GM21786 (cell line): Measurements from ENCODE around the gene KDM3B.
"Not testable (repeated sequence)": the region's sequence is repeated elsewhere in the genome, so short reads cannot be mapped to it uniquely, and the experiment has no call there.

Experiments used
- ATAC-seq: cut with Tn5 transposase; IDR thresholded peaks from one replicate; pipeline ENCODE4 v1.9.1; 2021; ENCODE audit not compliant: unreplicated experiment

KDM3B gene

DNA sequence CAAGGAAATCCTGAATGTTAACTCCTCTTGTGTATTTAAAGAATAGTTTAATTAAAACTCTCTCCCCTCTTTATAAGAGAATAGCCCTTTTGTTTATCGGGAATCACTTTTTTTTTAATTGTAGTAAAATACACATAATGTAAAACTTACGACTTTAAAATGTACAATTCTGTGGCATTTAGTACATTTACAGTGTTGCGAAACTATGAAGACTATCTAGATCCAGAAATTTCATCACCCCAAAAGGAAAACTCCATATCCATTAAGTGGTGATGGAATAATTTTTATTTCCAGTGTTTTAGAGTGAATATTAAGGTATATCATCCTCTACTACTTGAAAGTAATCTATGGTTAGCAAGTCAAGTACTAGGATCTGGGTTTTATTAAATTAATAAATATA lies 36.8 kb downstream of the KDM3B start:
- no peak for ATAC-seq

DNA sequence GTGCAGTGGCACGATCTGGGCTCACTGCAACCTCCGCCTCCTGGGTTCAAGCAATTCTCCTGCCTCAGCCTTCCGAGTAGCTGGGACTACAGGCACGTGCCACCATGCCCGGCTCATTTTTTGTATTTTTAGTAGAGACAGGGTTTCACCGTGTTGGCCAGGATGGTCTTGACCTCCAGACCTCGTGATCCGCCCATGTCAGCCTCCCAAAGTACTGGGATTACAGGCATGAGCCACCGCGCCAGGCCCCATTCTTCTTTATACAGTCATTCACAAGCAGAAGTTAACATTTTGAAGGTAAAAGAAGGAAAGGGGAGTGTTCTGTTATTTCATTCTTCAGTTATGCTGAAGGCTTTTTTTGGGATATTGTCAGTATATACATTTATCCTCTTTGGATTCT lies 37.4 kb downstream of the KDM3B start:
- not testable (repeated sequence) for ATAC-seq

DNA sequence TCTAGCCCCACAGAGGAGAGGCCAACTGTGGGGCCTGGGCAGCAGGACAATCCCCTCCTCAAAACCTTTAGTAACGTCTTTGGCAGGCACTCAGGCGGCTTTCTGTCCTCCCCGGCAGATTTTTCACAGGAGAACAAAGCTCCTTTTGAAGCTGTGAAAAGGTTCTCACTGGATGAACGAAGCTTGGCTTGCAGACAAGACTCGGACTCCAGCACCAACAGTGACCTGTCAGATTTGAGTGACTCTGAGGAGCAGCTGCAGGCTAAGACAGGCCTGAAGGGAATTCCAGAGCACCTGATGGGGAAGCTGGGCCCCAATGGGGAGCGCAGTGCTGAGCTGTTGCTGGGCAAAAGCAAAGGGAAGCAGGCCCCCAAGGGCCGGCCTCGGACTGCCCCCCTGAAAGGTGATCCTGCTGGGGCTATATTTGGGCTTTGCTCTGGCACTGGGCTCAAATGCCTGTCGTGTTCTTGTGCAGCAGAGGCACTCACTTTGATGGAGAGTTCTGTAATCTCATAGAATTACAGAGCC lies 39.4 kb downstream of the KDM3B start:
- no peak for ATAC-seq

DNA sequence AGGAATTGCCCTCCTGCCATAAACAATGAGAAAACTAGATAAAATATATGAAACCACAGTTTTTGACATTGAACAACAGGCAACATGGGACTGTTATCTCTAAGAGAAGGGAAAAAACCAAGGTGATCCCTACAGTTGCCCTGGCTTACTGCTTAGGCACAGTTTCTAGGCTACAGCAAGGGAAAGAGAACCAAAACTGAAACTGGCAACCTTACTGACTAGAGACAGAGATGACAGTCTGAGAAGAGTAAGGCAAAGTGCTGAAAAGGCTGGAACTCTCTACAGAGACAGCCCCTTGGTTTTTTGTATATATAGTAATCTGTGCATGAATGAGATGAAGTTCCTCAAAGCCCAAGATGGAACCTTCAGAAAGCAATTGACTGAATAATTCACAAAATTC lies 50.2 kb downstream of the KDM3B start:
- peak; percentile 71 for ATAC-seq

DNA sequence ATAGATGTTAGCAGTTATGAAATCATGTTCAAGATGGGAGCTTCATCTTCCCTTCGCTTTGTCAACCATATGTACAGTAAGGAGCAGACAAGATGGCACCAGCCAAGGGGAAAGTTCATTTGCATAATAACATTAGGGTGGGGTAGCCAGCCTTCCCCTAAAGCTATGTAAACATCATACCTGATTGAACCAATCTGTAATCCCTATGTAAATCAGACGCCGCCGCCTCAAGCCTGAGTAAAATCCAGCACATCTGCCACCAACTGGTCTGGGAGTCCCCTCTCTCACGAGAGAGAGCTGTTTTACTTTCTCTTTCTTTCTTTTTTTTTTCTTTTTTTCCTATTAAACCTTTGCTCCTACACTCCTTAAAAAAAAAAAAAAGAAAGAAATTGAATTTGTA lies 55.5 kb downstream of the KDM3B start:
- peak; percentile 94 for ATAC-seq

DNA sequence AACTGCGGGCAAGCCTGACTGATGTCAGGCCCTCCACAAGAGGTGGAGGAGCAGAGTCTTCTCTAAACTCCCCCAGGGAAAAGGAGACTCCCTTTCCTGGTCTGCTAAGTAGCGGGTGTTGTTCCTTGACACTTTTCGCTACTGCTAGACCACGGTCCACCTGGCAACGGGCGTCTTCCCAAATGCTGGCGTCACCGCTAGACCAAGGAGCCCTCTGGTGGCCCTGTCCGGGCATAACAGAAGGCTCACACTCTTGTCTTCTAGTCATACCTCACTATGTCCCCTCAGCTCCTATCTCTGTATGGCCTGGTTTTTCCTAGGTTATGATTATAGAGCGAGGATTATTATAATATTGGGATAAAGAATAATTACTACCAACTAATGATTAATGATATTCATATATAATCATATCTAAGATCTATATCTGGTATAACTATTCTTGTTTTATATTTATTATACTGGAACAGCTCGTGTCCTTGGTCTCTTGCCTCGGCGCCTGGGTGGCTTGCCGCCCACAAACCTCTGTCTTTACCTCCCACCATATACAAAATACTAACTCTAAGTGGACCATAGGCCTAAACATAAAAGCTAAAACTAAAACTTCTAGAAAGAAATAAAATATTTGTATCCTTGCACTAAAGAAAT lies 58.6 kb downstream of the KDM3B start:
- not testable (repeated sequence) for ATAC-seq

DNA sequence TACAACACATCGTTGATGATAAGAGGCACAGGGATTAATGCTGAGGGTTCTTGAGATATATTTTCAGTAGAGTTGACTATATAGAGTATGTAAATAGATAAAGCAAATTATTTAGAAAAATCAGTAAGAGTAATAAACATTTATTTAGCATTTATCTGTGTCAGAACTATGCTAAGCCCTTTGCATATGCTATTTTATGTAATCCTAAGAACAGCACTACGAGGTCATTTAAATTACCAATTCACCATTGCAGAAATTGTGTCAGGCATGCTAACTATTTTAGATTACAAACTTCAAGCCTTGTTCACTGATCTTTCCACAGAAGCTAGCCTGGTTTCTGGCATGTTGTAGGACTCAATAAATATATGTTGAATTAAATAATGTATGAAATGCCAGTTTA lies 66.0 kb downstream of the KDM3B start:
- no peak for ATAC-seq

DNA sequence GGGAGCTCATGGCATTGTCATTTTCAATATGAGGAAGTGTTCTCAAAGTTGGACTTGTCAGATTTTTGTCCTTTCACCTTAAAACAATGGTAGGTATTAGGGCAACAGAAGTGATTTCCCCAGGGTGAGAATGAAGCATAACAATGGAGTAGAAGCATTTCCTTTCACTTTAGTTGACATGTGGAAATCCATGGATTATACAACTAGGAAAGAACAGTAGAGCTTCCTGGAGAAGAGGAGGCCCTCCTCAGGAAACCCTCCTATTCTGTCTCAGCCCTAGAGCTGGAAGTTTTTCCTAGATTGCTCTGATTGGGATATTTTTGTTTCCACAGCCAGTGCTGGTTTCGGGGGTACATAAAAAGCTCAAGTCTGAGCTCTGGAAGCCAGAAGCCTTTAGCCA lies 72.6 kb downstream of the KDM3B start:
- no peak for ATAC-seq

DNA sequence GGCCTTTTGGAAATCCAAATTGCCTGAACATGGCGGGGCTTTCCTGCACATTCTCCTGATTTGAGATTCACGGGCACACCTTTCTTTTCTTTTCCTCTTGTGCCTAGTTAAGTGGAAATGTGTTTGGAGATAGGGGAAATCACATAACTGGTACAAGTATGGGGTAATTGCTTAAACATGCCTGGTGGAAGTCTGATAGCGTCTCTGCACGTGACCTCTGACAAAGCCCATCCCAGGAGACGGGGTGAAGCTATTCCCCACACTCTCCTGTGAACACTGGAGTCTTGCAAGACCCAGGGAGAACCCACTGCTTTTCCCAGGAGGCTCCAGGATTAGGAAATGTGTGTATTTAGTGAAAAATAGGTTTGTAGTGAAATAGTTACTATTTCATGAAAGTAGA lies 83.5 kb downstream of the KDM3B start:
- ATAC-seq = no peak

DNA sequence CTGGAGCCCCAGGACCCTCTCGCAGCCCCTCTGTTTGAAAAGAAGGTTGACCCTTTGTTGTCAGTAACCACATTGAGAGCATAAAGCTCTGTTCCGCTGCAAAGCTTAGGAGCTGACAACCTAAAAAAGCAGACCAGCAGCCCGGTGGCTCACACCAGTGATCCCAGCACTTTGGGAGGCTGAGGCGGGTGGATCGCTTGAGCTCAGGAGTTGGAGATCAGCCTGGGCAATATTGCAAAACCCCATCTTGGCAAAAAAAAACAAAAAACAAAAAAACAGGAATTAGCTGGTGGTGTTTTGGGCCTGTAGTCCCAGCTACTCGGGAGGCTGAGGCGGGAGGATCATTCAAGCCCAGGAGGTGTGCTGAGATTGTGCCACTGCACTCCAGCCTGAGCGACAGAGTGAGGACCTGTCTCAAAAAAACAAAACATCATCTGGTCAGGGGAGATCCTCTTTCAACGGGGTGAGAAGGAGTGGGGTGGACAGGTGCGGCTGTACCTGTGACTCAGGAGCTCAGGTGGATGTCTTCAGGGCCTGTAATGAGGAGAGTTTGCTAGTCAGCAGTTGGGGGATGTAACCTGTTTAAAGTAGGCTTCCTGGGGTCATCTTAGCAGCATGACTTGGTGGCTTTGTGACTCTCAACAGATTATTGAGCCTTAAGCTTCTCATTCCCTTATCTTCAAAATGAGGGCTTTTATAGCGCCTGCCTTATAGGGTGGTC lies 85.7 kb downstream of the KDM3B start:
- no peak for ATAC-seq

DNA sequence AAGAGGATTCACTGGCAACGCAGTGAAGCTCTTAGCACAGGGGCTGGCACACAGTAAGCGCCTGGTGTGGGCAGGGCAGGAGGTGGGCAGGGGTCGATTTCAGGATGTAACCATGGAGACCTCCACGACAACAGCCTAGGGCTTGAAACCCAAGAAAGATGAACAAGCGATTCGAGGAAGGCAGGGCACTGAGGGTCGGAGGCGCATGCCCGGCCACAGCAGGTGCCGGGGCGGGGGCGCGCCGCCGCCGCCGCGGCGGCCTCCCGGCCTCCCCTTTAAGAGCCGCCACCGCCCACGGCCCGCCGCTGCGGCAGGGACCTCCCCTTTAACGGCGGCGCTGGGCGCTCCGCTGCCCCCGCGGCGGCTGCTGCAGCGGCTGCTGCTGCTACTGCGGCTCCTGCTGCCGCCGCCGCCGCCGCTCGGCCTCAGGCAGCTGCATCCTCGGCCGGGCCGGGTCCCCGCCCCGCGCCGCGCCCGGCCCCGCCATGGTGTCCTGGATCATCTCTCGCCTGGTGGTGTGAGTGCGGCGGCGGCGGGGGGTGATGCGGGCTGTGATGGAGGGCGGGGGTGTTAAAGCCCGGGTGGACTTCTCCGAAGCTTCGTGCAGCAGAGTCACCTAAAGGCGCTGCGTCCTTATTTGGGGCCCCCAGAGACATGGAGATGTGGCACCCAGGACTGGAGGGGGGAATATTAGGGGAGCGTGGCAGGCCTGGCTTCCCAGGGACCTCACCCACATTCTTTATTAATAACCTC lies 86.4 kb downstream of the KDM3B start, which contains the start of gene REEP2:
Gene REEP2 (plus strand): TSS at position 334 of the 753 bp plus-strand sequence. CDS start 152 bp downstream, at position 486.
- ATAC-seq = no peak

DNA sequence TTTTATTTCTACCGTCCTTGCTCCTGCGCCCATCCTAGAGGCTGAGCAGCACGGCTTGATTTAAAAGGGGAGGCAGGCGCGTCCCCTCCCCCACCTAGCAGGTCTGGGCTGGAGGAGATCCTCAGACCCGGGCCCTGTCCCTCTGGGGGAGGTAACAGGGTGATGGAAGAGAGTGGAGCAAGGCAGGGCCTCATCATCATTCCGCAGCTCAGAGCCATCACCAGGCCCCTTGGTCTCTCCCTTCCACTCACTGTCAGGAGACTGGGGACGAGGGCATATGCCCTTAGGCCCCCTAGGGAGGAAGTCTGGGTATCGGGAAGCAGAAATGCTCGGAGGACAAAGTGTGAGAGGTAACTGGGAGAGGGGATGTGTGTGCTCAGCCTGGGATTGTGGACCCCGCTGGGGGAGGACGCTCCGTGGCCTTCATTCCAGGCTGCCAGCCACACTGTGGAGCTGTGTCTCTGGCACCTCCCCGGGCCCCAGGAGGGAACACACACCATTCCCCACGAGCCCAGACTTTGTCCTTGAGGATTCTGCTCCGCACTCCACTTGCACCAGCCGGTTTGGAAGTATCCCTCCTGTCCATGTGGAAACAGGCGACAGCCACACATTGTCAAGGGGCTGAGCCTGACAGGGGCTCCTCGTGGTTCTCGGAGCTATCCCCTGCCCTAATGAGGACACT lies 87.1 kb downstream of the KDM3B start:
- no peak for ATAC-seq

DNA sequence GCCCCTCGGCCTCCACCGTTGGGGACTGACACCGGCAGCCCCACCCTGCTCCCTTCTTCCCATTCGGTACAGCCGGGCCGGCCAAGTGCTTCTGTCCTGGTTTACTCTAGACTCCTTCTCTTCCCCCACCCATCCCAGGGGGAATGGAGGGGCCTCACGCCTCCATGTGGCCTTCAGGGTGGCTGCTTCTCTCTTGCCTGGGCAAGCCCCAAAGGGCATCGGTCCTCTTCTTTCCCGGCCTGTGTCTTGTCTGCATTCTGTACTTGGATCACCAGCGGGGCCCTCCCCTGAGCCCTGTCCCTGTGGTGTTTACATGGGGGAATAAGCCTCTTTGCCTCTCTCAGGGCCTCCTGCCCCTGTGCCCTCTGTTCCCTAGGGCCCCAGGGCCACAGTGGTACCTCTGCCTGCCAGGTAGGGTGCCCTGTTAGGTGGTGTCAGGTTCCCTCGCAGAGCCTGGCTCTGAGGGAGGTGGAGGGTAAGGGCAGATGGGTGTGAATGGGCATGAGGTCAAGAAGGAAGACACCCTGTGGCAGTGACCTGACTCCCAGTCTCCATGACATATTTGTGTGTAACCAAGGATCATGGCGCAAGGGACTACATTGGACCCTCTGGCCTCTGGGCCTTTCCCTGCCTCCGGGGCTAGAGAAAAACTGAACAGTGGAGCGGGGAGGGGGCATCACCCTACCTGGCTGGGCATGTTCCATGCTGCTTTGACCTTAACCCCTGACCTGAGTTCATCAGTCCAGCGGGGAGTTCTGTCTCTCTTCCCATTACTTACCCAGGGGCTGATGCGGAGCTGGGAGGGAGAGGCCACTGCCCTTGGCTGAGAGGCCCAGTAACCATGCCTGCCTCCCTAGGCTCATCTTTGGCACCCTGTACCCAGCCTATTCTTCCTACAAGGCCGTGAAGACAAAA lies 87.9 kb downstream of the KDM3B start:
- ATAC-seq = no peak

DNA sequence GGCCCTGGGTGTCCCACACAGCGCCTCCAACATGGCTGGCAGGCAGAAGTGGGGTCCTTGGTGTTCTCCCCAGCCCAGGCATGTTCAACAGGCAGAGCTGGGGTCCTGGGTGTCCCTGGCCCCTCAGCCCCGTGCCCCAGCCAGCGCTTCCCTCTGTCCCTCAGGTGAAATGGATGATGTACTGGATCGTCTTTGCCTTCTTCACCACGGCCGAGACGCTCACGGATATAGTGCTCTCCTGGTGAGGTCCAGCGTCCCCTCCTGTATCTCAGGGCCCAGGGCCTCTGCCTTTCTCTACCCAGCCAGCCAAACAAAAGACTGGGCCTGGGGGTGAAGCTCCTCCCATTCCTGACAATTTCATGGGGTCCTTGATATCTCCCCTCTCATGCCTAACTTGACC lies 88.7 kb downstream of the KDM3B start:
- no peak for ATAC-seq

DNA sequence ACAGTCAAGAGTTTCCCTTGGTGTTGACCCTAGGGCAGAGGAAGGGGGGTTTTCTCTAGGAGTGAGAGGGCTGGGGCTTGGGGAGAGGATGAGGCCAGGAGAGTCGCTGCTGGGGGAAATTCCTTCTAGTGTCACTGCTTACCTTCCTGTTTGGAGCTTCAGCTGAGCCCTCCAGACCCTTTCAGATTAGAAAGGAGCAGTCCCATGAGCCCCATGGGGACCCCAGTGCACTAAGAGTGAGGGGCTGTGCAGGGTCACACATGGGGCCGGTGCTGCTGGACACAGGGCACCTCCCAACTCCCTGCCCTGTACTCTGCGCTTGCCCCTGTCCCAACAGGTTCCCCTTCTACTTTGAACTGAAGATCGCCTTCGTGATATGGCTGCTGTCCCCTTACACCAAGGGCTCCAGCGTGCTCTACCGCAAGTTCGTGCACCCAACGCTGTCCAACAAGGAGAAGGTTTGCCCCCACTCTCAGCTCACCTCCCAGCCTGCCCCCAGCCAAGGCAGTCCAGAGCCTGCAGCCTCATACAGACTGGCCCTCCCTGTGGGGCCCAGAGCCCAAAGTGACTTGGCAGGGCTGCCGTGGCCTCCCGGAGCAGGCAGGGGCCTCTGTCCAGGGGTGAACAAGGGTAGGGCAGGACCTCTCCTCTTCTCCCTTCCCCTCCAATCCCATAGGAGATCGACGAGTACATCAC lies 91.7 kb downstream of the KDM3B start:
- no peak for ATAC-seq

DNA sequence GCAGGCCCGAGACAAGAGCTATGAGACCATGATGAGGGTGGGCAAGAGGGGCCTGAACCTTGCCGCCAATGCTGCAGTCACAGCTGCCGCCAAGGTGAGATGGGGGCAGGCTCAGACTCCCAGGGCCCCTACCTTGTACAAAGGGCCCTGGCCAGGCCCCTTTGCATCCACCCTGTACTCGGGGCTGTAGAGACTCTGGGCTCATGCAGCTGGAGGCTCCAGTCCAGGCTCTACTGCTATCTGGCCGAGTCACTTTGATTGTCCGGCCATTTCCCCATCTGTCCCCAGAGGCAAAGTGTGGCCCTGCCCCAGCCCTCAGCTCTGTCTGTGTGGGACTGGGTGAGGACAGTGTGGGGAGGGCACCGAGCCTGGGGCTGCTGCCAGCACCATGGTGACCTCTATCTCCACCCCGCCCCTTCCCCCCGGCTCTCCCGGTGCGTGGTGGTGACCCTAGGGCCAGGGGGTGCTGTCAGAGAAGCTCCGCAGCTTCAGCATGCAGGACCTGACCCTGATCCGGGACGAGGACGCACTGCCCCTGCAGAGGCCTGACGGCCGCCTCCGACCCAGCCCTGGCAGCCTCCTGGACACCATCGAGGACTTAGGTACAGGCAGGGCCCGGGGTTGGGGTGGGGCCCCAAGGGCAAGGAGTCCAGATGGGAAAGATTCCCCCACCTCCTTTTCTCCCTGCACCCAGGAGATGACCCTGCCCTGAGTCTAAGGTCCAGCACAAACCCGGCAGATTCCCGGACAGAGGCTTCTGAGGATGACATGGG lies 92.5 kb downstream of the KDM3B start:
- no peak for ATAC-seq

DNA sequence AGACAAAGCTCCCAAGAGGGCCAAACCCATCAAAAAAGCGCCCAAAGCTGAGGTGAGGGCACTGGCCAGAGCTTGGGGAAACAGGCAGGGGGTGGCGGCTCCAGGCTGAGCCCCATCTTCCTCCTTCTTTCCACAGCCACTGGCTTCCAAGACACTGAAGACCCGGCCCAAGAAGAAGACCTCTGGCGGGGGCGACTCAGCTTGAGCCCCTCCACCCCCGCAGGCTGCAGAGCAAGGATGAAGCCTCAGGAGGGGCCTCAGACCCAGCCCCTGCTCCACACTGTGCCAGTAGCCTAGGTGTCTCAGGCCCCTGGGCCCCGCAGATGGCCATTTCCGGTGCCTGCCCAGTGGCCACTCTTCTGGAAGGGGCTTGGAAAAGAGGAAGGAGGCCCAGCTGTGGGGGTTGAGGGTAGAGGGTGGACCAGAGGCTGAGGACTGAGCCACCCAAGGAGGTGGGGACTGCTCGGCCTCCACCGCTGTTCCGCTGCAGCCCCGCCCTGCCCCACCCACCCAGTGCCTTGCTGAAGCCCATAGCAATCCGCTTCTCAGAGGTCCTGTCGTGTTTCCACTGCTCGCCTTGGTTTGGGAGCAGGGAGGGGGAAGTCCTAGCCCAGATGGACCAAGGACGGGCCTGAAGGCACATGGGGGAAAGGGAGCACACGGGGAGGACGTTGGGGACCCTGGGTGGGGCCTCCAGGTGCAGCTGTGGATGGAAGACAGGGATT lies 93.2 kb downstream of the KDM3B start:
- ATAC-seq = no peak

DNA sequence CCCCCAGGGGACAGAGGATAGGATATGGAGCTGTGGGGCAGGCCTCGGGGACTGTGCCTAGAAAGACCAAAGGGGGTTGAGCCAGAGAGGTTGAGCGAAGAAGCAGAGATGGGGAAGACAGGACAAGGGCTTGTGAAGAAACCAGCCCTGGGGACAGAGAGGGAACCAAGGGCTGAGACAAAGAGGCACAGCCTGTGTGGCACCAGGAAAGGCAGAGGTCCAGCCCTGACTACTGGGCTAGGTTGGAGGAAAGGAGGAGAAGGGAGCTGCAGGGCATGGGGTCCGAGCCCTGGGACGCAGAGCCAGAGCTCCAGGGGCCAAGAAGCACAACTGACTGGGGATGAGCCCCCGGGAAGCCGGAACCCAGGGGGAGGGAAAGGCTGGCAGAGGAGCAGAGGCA lies 95.6 kb downstream of the KDM3B start:
- ATAC-seq = no peak
